Occipital lobe (tissue), 2 donors: Measurements from ENCODE around the gene PRSS35. TPM values are rescaled to one million over a fixed set of nuclear protein-coding genes. Genes with fewer than 3 reads are reported as not detected.
"Not testable (repeated sequence)": the region's sequence is repeated elsewhere in the genome, so short reads cannot be mapped to it uniquely, and the experiment has no call there.

Experiments
- DNase-seq: peaks from one replicate; lab custom pipeline; 2025; lab: John Stamatoyannopoulos, UW
- total RNA-seq: library from RNA; depleted of rRNA; stranded (reverse); fragments of >200 nt; gene quantifications from one replicate; pipeline ENCODE4 v1.2.3, GENCODE V29; 2014

The PRSS35 gene
- total RNA-seq, 1 donor from 2014 or later, result 4.8 TPM

DNA sequence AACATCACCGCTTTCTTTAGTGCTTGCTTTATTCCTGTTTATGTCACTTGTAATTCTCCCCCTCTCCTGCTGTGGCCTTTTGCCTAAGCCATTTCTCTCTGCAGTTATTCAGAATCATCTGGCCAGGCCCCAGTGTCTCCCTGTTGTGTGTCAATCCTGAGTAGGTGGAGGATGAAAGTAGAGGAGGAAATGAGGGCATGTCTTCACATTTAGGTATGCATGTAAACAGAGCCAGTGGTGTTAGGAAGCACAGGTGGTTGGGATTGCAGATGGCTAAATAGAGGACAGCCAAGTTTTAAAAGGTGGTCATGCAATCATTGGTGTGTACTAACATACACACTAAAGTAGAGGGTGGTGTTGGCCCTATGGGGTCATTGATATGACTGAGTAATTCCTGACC lies 5.2 kb downstream of the PRSS35 start:
- no peak for DNase-seq

GRCh38 chr6:83518816-83519480 lies 6.6 kb downstream of the PRSS35 start:
- DNase-seq, result no peak

GRCh38 chr6:83536034-83536646 lies 23.8 kb downstream of the PRSS35 start:
- DNase-seq, result no peak

- DNase-seq, result no peak
Measured at GRCh38 chr6:83536647-83537589, 24.6 kb downstream of the PRSS35 start.

GRCh38 chr6:83539678-83540077 lies 27.3 kb downstream of the PRSS35 start:
- DNase-seq, result no peak

- no peak for DNase-seq
Measured at GRCh38 chr6:83546636-83547035, 34.3 kb downstream of the PRSS35 start.

- not testable (repeated sequence) for DNase-seq
Measured at GRCh38 chr6:83550482-83550881, 38.1 kb downstream of the PRSS35 start.

DNA sequence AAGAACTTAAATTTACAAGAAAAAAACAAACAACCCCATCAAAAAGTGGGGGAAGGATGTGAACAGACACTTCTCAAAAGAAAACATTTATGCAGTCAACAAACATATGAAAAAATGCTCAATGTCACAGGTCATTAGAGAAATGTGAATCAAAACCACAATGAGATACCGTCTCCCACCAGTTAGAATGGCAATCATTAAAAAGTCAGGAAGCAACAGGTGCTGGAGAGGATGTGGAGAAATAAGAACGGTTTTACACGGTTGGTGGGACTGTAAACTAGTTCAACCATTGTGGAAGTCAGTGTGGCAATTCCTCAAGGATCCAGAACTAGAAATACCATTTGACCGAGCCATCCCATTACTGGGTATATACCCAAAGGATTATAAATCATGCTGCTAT lies 39.4 kb downstream of the PRSS35 start:
- not testable (repeated sequence) for DNase-seq

DNA sequence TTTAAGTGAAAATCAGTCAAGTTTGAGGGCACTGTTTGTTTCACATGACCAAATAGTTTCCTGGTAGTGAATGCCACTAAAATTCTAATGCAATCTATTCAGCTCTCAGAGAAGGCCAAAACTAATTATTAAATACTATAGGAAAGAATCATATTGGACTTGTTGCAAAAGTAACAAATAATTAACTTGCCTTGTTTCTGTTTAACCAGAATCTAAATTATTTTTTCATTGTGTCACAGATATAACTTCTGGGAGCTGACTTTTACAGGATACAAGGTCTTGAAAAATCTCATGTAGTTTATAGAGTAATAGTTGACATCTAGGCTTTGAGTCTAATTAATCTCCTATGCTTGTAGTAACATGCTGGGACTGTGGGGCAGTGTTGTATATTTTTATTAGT lies 44.5 kb downstream of the PRSS35 start:
- DNase-seq, result no peak

DNA sequence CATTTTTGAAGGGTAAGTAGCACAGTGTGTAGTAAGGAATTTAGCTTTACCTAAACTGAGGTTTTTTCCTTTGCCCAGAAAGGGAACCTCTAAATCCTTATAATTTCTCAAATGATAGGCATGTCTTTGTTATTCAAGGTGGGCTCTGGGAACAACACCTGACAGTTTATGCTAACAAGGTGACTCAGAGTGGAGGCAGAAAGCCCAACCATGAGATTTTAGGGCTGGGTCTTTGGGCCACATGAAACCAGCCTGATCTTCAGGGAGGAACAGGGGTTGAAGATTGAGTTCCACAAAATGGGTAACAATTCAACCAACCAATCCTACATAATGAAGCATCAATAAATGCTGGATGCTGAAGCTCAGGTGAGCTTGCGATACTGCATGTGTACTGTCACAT lies 46.6 kb downstream of the PRSS35 start:
- DNase-seq, result no peak

- DNase-seq, result not testable (repeated sequence)
Measured at GRCh38 chr6:83571663-83572185, 59.4 kb downstream of the PRSS35 start.

GRCh38 chr6:83574783-83575182 lies 62.4 kb downstream of the PRSS35 start:
- DNase-seq, result no peak

Other genes with a start within 250 kb of the PRSS35 start
- 1.4 TPM for gene ME1, start 81.5 kb upstream of the PRSS35 start, total RNA-seq
- 106 TPM for gene SNAP91, start 196.6 kb downstream of the PRSS35 start, total RNA-seq